OCI-M1 (cell line): Measurements from ENCODE around the gene ITLN1.
"Not testable (repeated sequence)": the region's sequence is repeated elsewhere in the genome, so short reads cannot be mapped to it uniquely, and the experiment has no call there.

Experiments
- DNase-seq: peaks from one replicate; lab custom pipeline; 2025; lab: John Stamatoyannopoulos, UW

ITLN1 gene

DNA sequence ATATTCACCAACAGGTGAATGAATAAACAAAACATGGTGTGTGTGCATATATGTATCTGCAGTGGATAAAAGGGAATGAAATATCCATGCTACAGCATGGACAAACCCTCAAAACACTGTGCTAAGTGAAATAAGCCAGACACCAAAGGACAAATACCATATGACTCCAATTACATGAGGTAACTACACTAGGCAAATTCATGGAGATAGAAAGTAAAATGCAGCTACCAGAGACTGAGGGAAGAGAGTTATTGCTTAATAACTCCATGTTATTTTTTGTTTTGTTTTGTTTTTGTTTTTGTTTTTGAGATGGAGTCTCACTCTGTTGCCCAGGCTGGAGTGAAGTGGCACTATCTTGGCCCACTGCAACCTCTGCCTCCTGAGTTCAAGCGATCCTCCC, 2.4 kb downstream of the ITLN1 start:
- no peak for DNase-seq

DNA sequence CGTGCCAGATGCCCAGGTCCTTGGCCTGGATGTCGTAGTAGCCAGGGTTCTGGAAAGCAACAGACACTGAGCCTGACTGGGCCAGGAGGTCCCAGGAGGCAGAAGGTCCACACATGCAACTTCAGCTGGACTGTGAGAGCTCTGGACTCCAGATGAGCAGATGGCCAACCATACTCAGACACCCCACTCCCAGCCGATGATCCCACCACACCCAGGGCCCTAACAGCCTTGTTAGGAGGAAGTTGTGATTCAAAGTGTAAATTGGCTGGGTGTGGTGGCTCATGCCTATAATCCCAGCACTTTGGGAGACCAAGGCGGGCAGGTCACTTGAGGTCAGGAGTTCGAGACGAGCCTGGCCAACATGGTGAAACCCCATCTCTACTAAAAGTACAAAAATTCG, 3.7 kb downstream of the ITLN1 start:
- DNase-seq, result not testable (repeated sequence)

DNA sequence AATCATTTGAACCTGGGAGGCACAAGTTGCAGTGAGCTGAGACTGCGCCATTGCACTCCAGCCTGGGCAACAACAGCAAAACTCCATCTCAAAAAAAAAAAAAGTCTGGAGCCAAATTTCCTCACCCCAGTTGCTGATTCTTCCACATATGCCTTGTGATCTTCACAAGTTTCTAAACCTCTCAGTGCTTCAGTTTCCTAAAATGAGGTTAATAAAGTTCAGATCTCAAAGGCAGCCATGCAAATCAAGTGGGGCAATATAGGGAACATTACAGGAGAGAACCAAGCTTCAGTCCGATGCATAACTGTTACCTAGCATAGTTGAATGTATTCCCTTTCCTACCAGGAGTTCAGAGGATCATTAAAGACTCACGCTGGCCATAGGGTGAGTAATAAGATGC, 4.8 kb downstream of the ITLN1 start:
- no peak for DNase-seq

DNA sequence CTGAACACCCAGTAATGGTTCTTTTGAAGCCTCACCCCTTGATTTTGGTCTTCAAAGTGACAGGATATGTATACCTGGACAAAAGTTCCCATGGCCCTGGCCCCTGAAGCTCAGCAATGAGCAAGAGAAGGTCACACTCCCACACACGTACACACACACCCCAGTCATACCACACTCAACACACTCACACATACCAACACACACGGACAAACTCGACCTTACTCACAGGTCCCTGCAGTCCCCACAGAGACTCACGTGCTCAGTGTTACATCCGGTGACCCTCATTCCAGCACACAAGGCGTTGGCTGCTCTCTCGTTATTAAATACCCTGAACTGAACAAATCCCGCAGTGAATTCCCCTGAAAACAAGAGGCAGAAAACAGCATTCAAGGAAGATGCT, 5.9 kb downstream of the ITLN1 start:
- no peak for DNase-seq

DNA sequence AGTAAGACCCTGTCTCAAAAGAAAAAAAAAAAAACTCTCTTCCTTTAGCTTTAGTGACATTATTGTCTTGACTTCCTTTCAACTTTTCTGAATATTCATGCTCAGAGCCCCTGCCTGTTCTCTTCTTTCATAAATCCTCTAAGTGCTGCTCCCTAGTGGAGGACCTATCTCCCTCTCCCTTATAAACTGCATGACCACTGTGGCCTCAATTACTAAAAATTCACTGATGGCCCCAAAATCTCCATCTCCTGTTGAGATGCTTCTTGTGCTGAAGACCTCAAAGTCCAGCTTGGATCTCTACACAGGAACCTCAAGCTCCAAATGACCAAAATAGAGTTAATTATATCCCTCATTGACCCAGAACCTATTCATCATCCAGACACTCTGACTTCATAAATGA, 7.8 kb downstream of the ITLN1 start:
- peak; percentile 21 for DNase-seq

DNA sequence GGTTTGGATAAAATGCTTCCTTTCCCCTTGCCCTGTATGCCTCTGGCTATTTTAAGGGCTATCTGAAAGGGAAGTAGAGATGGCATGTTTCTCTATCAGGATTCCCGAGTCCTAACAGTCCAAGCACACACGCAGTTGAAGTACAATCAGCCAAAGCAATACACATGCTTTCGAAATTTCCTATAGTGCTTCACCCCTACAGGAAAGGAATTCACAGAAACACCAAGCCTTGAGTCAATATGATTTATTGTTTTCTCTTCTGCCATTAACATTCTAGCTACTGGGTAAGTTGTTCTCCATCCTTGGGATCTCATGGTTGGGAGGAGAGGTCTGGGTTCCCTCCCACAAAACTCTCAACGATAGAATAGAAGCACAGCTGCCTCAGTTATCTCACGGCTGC, 8.7 kb downstream of the ITLN1 start:
- DNase-seq, result no peak

DNA sequence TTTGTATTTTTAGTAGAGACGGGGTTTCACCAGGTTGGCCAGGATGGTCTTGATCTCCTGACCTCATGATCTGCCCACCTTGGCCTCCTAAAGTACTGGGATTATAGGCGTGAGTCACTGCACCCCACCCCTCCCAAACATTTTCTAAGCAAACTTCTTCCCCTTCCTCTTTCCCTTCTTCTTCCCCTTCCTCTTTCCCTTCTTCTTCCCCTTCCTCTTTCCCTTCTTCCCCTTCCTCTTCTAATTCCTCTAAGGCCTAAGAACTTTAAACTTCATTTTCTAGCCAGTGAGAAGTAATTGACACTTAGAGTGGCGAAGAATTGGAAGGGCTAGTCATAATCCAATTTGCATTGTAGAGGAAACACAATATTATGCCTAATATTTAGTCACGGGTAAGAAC, 9.4 kb downstream of the ITLN1 start:
- not testable (repeated sequence) for DNase-seq

DNA sequence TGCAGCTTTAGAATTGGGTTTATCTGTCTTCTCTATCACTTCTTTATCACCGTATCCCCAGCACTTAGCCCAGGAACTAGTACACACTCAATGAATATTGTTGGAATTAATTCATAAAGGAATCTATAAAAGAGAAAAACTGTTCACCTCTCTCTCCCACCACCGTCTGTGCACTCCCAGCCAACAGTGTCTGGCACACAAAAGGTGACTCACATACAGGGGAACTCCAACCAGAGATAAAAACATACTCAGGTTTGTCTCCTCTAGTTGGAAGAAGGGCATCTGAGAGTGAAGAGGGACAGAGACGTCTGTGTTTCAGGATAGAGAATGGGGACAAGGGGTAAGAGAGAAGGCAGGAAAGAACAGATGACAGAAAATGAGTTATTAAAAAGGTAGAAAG, 10.0 kb downstream of the ITLN1 start:
- no peak for DNase-seq

DNA sequence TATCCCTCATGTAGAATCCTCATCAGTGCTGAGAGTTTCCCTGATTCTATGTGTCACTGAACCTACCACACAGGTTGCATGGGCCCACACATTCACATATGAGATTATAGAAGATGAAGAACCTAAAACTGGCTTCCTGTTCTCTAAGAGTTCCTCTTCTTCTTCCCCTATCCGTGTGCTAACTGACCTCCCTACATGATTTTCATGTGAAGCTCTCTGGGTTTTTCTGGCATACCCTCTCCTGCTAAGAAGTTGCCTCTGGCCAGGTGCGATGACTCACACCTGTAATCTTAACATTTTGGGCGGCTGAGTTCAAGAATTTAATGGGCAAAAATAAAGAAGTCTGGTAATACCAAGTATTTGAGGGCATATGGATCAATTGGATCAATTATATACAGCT, 16.8 kb downstream of the ITLN1 start:
- DNase-seq, result peak; percentile 40

DNA sequence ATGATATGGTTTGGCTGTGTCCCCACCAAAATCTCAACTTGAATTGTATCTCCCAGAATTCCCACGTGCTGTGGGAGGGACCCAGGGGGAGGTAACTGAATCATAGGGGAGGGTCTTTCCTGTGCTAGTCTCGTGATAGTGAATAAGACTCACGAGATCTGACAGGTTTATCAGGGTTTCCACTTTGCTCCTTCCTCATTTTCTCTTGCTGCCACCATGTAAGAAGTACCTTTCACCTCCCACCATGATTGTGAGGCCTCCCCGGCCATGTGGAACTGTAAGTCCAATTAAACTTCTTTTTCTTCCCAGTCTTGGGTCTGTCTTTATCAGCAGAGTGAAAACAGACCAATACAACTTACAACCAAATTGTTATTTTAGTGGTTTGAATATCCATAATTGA, 17.3 kb downstream of the ITLN1 start:
- DNase-seq, result peak; percentile 75

DNA sequence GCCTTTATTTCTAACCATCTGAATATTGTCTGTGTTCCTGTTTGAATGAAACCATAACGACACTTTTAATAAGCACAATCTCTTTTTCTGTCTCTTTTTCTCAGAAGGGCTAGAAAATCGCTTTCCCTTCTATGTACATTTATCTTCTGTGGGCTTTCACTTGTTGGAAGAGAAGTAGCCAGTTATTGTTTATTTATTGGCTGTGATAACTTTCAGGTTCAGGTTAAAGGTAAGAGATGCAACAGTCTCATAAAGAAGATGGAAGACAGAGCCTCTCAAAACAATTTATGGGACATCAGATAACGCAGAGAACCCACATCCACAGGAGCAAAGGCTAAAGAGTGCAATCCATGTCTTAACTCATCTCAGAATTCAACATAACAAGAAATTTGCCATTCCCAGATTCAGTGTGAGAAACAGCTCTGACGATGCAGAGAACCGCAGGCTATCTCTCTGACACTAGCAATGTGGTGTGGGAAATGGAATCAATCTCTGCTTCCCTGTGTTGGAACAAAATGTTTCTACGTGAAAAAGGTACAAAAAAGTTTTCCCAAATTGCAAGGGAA, 18.2 kb downstream of the ITLN1 start:
- no peak for DNase-seq

DNA sequence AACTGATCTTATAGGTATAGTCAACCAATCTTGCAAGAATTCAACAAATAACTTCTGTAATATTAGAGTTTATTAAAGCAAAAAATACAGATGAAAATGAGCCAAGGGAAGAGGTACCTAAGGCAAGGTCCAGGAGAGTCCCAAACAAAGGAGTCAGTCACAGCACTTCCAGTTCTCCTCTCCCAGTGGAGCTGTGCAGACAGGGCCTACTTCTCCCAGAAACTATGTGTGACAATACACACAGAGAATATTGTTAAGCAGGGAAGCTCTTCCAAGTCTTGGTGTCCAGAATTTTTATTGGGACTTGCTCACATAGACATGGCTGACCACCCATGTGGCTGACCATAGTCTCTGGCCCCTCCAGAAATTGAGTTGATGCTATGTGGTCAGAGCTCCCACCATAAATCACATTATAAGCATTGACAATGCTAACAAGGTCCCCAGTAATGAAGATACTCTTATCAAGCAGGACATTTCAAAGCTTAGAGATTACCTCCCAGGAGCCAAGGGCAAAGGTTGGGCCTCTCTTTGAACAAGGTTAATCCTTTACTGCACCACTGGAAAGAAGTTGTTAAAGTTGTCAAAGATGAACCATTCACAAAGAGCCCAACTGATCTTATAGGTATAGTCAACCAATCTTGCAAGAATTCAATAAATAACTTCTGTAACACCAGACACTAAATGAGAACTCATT, 18.8 kb downstream of the ITLN1 start:
- no peak for DNase-seq

DNA sequence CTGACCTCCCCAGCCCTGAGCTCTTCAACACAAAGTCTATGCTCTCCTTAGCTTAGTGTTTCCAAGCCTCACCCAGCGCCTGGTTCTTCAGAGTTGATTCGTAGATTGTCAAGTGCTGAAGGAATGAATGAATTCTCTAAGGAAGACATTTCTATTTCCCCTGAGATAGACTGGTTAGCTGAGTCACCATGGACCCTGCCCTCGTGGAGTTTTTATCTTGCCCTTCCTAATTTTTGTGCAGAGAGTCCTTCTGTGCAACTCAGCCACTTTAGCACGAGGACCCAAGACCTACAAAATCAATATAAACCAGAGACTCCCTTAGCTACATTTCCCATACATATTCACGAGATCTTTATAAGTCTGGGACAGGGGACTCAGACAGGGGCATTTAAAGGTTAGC, 19.6 kb downstream of the ITLN1 start:
- DNase-seq, result peak; percentile 29

DNA sequence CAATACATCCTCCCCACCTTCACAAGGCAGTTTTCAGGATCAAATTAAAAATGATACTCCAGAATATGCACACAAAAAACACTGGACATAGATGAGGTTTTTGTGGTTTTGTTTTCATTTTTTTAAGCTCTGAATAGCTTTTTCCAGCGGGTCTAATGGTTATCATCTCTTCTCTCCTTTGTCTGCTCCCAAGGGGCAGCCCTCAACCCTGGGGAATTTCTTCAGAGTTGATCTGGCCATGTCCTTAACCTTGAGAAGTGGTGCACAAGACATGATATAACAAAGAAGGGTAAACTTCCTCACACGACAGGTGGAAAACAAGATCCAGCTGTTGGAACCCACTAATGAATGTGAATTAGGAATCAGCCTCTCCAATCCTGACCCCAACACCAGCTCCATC, 20.8 kb downstream of the ITLN1 start:
- DNase-seq, result no peak

DNA sequence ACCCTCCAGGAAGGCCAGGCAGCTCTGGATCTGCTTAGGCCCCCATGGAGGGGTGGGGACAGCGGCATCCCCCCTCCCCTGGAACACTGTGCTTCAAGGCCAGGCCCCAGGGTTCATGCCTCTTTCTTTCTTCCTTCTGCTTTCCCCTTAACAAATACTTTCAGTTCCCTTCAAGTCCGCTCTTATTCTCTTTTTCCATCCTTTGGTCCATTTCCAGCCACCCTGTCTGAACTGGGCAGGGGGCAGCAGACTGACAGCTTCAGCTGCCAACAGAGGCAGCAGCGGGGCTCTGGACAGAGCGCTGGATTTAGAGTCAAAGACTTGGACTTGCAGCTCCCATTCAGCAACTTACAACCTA, 21.2 kb downstream of the ITLN1 start:
- DNase-seq, result no peak

DNA sequence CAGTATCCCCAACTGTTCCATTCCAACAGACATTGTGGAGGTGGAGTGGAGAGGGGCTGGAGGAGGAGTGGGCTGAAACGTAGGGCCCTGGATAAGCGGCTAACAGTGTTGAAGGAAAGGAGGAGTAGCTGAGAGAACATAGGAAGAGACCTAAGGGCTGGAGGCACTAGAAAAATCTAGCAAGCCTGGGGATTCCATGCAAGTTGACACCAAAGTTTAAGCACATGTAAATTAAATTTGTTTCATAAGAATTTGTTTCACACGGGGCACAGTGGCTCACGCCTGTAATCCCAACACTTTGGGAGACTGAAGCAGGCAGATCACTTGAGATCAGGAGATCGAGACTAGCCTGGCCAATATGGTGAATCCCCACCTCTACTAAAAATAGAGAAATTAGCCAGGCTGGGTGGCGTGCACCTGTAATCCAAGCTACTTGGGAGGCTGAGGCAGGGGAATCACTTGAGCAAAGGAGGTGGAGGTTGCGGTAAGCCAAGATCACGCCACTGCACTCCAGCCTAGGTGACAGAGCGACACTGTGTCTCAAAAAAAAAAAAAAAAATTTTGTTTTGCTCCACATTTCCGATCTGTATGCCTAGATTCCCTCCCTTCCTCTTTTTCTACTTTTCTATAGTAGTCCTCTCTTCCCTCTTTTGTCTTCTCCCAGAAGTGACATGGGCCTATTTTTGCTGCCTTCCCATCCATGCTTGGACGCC, 21.8 kb downstream of the ITLN1 start:
- no peak for DNase-seq

DNA sequence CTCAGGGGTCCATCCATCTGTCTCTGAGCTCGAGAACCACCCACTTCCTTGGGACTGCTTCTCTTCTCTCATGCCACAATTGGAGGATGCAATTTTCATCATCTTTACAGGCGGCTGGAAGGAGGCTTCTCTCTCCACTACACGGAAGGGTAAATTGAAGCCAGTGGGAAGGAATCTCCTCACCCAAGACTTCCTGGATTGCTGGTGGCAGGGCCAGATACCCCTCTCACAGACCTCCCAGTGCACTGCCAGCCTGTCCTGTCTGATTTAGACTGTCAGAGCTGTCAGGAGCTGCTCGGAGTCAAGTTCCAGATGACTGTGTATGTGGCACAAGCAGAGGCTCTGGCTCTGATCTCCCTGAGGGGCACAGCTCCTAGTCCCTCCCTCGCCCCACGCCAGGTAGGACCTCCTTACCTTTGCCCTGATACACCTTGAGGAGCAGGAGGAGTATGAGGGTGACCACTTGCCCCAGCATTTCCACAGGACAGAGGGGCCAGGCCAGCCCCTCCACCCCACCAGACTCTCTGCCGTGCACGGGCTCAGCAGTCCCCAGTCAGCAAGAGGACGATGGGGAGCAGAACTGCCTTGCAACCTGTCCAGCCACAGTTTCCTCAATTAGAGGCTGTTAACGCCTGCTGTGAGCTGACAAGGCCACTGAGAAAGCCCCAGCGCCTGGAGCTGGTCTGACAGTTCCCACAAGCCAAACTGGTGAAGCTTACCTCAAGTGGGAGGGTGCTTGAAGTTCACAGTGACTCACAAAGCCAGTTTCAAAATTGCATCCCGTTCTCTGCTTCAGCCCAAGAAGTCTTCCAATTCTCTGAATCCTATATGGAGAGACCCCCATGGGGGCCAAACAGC, 22.5 kb downstream of the ITLN1 start, which contains the start of gene CD244:
TSS of gene CD244 (minus strand) at position 685 of the 858 bp plus-strand sequence. CDS start at position 475, 210 bp downstream.
- DNase-seq, result peak; percentile 86

DNA sequence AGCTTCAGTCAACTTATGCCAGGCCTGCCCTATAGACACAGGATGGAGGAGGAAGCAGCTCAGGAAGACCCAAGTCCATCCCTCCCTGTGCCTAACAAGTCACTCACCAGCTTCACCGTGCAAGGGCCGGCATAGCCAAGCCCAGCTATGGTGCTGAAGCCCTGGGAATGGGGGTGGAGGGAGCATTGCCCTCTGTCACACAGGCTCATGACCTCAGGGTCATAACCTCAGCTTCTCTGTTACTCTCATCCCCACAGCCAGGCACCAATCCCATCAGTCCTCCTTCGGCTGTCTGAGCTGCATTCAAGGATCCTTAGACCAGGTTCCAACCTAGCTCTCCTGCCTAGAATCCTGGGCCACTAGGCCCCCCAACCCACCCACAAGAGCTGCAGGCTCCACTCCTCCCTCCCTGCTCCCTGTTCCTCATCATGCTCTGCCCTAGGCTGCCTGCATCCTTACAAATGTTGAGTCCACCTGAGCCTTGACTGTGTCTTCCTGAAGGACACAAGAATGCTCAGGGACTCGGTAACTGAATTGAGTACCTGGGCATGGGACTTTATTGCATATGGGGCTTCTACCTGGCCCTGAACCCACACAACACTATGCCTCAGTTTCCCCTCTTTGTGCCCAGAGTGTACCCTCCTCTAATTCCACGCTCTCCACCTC, 24.0 kb downstream of the ITLN1 start:
- no peak for DNase-seq

DNA sequence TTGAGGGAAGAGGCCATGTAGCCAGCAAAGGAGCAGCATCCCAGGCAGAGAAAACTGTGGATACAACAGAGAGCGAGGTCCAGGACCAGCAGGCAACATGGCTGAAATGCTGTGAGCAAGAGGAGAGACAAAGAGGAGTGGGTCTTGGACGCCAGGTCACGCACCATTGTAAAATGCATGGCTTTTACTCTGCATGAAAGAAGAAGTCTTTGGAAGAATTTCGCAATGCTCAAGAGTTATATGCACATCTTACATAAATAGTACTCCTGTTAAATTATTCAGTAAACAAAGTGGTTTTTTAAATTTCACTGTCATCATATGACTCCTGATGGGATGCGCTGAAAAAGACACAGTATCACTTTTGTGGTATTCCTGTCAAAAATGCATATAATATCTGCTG, 25.8 kb downstream of the ITLN1 start:
- DNase-seq, result no peak

DNA sequence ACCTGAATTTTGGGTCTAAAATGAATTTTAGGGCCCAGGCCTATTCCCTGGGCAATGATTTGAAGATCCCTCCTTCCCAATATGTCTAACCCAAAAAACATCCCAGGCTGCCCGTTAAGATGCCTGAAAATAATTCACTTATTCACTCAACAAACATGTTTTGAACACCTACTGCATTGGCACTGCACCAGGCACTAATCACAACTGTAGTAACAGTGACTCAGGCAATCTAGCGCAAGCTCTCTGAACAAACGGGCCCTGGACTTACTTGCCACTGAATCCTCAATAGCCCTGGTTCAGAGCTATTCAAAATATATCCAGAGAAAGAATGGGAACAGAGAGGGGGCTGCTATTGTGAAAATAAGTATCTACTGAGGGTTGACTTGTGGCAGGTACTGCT, 26.5 kb downstream of the ITLN1 start:
- no peak for DNase-seq

DNA sequence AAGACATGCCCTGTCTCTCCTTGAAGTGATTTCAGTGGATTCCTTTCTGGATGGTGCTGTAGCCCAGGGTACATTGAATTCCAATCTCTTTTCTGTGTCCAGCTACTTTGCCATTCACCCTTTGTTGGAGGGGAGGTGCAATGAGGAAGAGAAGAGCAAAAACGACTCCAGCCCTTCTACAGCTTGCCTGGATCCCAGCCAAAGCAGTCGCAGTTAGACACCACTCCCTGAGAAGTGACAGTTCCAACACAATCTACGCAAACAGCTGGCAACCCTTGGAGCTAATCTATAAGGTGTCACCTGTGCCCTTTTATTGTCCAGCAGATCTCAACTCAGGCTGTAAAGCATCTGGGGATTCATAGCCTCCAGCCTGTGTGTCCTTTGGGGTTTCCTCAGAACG, 26.9 kb downstream of the ITLN1 start:
- no peak for DNase-seq
